Activated naive CD4-positive, alpha-beta T cell treated with anti-CD3 and anti-CD28 coated beads, Interleukin-2, amount 10 ng/mL, durations not matched to agents 5 hours and 36 hours (primary cell): ENCODE measurements around the gene SLITRK2. TPM values are rescaled to one million over a fixed set of nuclear protein-coding genes. Genes with fewer than 3 reads are reported as not detected.

ENCODE experiments used
- total RNA-seq, 2 experiments: library from RNA; stranded (reverse); gene quantifications; one replicate each; pipeline ENCODE4 v1.2.3, GENCODE V29; 2021

Gene SLITRK2
- not detected for total RNA-seq

GRCh38 chrX:145817331-145818185 lies at the start of gene SLITRK2:
SLITRK2 (plus strand) TSS chrX:145817829; CDS start chrX:145822426, 4,597 bp downstream.

